Kidney glomerular epithelial cell (primary cell): ENCODE measurements around the gene EID2.
A peak's percentile ranks its signal among the peaks of the same experiment; 100 is the strongest.

Source experiments
- DNase-seq: peaks from one replicate; lab custom pipeline; 2025; lab: John Stamatoyannopoulos, UW

Gene EID2, protein sequence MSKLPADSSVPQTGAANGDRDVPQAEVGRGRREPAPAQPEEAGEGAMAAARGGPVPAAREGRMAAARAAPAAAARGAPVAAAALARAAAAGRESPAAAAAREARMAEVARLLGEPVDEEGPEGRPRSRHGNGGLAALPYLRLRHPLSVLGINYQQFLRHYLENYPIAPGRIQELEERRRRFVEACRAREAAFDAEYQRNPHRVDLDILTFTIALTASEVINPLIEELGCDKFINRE

DNA sequence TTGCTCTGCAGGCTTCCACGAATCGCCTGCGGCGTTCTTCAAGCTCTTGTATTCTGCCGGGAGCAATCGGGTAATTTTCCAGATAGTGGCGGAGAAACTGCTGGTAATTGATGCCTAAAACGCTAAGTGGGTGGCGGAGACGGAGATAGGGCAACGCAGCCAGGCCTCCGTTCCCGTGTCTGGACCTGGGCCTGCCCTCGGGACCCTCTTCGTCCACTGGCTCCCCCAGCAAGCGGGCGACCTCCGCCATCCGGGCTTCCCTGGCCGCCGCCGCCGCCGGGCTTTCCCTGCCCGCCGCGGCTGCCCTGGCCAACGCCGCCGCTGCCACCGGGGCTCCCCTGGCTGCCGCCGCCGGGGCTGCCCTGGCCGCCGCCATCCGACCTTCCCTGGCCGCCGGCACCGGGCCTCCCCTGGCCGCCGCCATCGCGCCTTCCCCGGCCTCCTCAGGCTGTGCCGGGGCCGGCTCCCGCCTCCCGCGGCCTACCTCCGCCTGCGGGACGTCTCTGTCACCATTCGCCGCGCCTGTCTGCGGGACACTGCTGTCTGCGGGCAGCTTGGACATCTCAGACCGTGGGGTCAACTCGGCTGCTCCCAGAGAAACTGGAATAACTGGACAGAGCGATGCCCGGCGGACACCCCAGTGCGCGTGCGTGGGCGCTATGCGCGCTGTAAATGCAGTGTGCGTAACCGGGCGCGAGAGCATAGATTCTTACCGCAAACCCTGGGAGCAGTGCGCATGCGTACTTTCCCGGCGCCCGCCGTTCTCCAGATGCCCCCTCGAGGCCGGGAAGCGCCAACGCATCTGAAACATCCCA, at the start of gene EID2:
Gene EID2, minus strand, starts transcription at position 644 of the 815 bp plus-strand sequence. Its CDS starts 82 bp downstream, at position 562.
- DNase-seq: peak; percentile 90

DNA sequence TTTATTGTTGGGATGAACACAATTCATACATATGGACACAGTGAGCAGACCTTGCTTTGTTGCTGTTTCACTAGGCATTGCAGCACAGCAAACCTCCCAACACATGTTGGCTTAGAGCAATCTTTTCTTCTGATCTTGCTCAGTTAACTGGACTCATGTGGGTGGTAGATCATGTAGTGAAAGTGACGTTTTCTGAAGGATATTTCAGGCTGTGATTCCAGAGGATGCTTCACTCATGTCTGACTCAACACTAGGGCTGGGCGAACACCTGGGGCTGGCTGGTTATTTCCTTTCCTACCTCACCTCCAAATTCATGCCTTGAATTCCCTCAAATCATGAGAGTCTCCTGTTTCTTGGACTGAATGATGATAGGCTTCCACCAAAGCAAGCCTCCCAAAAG, 48.1 kb upstream of the EID2 start:
- DNase-seq: no peak

DNA sequence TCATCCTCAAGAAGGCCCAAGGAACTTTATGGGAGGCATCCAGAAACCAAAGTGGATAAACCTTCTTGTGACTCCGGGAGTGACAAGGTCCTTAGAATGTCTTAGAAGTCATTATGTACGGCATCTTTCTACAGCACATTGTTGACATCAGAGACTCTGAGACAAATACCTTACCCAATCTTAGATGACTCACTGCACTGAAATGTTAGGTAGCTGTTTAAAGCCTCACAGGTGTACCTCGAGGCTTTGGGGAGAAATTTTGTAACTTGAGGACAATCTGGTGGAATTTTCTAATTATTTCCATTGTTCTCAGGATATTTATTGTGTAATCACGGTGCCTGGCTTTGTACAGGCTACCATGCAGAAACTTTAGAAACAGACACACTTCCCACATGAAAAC, 47.5 kb upstream of the EID2 start:
- no peak for DNase-seq

DNA sequence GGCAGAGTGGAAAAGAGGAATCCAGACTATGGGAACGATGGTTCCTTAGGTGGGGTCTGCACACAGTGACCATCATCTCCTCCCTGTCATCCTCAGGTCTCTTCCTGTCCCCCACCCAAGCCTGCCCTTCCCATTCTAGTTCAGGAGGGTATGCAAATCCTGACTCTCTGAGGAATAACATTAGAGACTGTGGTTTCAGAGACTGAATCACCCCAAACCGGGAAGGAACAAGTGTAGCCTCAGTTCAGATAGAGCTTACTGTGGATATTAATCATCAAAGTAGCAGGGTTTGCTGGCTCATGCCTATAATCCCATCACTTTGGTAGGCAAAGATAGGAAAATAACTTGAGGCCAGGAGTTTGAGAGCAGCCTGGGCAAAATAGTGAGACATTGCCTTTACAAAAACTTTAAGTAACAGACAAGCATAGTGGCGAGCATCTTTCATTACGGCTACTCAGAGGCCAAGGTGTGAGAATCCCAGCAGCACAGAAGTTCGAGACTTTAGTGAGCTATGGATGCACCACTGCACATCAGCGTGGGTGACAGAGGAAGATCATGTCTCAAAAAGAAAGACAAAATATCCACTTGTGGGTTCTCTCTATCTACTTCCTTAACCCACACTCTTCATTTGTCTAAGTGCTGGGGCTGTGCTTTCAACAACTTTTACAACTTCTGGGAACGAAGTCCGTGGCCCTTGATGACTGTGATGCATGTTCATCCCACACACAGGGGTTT, 43.1 kb upstream of the EID2 start:
- DNase-seq: no peak

DNA sequence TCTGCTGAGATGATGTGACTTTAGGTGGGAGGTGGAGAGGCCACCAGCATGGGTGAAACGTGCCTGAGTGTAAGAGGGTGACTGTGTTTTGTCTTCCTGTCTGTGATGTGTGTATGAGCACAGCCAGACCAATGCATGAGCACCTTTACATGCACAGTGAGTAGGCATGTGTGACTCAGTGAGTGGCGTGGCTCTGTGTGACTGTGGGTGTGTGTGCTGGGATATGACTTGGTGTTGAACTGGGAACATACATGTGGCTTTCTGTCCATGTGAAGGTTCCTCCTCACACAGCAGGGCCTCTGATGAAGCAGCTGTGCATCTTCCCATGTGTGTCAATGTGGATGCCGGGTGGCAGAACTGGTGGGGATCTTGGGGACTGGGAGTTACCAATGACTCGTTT, 42.5 kb upstream of the EID2 start:
- no peak for DNase-seq

DNA sequence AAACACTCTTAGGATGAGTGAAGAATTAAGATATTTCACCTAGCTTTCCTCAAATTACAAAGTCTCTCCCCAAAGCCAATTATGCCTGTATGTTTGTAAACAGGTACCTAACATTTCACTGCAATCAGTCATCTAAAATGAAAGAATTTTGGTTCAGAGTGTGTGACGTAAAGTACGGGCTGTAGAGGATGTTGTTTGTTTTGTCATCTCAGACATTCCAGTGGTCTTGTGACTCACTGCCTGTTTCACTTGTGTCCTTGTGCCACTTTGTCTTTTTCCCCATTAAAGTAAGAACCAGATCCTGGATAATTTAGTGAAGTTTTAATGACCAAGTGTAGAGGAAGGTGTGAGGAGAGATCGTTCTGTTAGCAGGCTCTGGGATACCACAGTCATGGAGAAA, 28.6 kb upstream of the EID2 start:
- DNase-seq: peak; percentile 23

DNA sequence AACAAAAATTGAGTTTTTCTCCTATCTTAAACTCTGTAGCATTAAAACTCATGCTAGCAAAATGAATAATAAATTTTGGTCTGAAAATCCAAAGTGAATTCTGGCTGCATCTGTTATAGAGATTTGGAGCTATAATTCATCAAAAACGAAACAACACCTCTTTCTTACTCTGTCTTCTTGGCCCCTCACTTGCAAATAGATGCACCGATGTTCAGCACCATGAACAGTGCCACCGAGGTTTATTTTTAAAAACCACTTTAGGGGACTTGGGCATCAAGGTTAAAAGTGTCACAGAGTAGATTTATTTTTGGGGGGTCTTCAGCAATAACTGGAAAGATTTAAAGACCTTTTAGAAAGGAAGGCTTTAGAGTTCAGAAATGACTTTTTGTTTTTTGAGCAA, 26.1 kb upstream of the EID2 start:
- no peak for DNase-seq

DNA sequence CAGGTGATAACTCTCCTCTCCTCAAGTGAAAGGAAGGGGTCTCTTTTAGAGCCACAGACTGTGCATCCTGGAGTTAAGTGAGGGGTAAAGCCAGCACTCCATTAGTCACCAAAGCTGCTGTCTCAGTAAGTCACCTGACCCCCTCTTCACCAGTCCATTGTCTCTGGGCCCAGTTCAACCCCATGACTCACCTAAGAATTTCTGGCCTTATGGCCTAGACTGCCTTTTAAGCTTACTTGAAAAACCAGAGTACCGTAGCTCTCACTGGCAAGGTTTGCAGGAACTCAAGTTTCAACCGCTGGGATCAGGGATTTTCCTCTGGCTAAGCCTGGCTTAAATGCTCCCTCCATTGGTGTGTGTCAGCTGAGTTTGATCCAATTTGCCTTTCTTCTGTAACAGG, 23.4 kb upstream of the EID2 start:
- DNase-seq: peak; percentile 35

DNA sequence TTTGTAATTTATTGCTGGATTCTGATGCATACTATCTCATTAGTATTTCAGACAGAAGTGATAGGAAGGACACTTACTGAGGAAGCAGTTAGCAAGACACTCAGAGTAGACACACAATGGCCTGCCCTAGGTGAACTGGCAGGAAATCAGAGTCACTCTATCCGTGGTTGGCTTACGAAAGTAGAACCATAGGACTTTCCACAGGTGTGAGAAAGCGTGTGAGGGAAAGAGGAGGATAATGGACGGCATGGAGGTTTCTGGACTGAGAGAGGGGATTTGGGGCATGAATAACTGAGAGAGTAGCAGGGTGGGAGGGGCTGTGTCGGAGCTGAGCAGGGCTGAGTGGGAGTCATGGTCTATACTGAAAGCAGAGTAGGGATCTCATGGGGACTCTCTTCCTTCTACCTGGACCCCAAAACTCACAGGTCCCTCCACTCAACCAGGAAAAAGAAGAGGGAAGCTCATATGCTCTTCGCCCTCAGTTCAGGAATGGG, 18.7 kb upstream of the EID2 start:
- no peak for DNase-seq

DNA sequence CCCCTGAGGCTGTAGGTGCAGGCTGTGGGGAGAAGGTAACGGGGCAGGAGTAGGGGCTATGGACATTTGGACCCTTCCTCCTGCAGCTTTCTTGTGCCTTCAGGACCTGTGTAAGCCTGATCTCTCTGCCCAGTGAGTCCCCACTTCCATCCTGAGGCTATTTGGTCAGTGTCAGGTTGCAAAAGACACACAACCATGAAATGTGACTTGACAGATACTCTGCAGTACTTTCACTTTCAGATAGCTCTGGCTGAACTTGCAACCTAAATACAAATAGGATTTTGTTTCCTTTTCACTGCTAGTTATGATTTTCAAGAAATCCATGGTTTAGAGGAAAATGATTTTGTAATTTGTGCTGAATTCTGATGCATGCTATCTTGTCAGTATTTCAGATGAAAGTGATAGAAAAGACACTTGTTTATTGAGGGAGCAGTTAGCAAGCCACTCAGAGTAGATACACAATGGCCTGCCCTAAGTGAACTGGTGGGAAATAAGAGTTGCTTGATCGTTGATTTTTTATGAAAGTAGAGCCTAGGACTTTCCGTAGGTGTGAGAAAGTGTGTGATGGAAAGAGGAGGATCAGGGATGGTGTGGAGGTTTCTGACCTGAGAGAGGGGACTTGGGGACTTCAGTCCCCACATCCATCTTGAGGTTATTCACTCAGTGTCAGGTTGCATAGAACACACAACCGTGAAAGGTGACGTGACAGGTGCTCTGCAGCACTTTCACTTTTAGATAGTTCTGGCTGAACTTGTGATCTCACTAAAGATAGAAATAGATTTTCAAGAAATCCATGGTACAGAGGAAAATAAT, 18.1 kb upstream of the EID2 start:
- DNase-seq: no peak

DNA sequence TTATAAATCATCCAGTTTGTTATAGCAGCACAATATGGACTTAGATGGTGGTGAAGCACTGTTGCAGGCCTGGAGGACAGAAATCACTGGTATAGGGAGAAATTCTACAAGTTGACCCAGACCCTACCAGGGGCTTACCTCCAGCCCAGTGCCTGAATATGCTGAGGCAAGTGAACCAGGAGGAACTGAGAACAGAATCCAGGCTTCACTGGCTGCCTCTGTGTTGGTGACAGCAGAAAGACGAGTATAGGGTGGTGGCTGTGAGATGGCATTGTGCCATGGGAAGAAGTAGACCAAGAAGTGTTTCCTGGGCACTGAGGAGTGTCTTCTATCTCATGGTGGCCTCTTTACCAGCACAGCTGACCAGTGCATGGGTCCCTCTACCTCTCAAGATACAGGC, 15.9 kb upstream of the EID2 start:
- DNase-seq: no peak

DNA sequence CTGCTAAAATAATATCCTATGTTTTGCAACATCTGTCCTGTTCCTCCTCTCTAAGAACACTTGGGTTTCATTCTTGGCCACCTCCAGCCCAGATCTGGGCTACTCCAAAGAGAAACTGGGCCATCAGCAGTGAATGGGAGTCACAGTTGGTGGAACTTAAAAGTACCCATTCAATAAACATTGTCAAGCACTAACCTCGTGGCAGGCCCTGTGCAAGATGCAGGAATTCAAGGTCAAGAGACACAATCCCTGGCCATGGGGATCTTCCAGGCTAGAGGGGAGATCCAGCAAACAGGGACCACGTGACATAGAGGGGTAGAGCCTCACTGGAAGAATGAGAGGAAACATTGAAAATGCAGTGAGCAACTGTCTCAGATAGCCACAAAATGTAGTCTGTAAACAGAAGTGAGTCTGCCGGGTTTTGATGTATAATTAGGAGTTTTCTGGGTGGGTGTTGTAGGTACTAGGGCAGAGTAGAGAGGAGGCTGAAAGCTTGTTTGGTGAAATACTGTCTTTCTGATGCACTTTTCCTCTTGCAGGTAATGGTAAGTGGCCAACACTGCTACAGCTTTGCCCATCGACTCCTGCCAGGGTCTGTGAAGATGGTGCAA, 14.8 kb upstream of the EID2 start:
- no peak for DNase-seq

DNA sequence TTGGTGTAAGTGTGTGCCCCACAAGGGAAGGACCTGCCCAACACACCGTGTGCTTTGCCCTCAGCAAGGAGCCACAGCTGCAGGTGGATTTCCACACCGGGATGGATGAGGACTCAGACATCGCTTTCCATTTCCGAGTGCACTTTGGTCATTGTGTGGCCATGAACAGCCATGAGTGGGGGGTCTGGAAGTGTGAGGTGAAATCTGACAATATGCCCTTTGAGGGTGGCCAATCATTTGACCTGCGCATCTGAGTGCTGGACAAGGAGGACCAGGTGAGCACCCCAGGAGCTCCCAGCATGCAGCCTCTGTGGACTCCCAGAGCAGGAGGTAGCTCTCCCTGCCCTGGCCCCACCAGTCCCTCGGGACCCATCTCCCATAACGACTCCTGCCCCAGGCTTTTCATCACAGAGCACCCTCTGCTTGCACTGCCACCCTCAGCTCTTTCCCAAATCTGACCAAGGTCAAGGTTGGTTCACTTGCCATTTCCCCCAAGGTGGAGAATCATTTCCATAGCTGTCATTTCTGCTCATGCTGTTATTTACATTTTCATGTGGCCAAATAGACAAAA, 13.2 kb upstream of the EID2 start:
- DNase-seq: no peak

DNA sequence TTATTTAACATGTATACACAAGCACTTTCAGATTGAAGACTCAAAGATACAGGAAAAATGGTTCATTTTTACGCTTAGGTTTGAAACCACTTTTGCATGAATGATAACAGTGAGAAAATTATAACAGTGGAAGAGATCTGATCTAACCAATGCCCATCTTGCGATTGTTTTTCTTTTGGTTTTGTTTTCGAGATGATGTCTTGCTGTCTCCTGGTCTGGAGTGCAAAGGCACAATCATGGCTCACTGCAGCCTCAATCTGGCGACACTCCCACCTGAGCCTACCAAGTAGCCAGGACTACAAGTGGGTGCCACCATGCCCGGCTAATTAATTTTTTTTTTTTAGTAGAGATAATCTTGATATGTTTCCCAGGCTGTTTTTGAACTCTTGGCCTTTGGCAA, 10.2 kb upstream of the EID2 start:
- no peak for DNase-seq

DNA sequence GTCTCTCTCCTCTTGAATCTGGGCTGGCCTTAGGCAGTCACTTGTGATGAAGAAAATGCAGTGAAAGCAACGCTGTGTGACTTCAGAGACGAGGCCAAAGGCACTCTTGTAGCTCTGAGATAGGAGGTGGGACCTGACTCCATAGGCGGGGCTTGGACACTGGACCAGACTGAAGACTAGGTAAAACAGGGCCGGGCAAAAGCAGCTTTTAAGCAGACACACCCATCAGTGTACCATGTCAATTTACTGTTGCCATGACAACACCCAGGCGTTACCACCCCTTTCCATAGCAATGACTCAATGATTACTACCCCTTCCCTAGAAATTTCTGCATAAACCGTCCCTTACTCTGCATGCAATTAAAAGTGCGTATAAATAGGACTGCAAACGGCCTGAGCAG, 6.6 kb upstream of the EID2 start:
- DNase-seq: no peak

DNA sequence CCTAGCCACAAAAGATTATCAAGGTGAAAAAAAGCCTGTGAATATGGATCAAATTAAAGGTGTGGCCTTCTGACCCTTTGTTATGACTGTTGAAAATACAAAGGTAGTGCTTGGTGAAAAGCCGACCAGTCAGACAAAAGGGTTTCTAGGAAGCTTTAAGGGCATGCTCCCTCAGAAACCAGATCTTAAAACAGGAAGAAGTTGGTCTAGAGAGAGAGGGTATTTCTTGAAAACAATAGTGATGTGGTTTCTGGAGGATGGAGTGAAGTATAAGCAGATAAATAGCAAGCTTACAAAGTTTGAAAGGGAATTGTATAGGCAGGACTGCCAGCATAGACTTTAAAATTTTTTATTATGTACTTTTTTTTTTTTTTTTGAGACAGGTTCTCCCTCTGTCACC, 5.0 kb upstream of the EID2 start:
- DNase-seq: no peak

DNA sequence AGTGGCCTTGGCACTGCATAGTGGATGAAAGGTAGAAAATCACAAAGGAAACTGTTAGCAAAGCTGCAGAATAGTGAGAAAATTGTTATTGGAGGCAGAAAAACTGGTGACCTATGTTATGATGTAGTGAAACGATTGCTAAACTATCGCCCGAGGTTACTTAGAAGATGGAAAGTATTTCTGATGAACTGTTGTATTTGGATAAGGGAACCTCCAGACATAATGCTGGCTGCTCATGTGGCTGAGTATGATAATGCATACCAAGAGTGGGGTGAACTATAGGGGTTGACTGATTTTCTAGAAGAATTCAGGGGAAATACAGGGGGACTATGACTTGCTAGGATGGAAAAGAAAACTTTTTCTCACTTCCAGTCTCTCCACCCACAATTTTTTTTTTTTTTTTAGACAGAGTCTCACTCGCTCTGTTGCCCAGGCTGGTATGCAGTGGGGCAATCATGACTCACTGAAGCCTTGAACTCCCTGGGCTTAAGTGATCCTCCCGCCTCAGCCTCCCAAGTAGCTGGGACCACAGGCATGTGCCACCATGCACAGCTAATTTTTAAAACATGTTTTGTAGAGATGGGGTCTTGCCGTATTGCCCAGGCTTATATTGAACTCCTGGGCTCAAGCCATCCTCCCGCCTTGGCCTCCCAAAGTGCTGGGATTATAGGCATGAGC, 4.4 kb upstream of the EID2 start:
- peak; percentile 5 for DNase-seq

DNA sequence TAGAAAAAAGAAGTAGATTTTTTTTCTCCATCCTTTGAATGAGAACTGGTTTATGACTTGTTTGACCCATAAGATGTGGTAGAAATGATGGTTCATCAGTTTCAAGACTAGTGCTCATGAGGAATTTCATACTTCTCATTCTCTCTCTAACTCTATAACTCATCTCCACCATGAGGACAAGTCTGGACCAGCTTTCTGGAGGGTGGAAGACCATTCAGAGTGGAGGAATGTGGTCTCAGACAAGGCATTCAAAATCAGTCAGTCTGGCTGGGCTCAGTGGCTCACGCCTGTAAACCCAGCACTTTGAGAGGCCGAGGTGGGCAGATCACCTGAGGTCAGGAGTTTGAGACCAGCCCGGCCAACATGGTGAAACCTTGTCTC, 3.5 kb upstream of the EID2 start:
- DNase-seq: peak; percentile 17

DNA sequence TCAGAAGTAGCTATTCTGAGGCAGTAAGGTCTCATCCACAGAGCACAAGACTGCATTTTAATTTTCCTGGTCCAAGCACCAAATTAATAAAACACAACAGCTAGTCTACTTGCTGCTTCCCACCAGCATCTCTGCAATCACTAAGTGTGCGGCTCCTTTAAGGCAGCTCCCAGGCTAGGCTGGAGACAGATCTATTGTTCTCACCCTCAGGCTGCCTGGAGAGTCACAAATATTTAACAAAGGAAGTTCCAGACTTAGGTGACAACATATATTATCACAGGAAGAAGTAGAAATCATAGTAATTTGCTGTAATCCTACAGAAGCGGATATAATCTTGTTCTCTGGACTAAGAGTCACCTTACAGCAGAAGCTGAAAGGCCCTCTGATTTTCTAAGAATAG, 2.2 kb upstream of the EID2 start:
- DNase-seq: no peak

DNA sequence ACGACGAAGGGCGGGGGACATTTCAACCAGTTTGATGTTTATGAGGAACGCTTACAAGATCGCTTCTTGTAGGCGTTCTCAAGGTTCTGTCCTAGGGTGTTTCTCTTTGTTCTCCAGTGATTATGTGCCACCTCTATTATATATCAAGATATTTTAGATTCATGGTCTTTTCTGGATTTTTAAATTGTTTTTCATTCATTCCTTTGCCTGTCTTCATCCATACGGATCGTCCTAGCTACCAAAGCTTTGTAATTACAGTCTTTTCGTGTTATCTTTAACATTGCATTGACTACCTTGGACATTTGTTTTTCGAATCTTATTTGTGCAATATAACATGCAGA, 342 bp upstream of the EID2 start:
- DNase-seq: no peak

DNA sequence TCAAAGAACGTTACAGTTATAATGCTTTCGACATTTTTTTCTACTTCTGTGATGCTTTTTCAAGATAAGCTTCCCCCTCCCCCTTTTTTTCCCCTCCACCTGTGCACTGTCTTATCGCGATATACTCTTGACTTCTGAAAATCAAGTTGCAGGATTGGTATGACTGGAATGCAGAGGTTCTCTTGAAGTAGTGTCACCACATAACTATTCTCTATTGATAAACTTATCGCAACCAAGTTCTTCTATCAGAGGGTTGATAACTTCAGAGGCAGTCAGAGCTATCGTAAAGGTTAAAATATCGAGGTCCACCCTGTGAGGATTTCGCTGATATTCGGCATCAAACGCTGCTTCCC, 820 bp downstream of the EID2 start:
- peak; percentile 50 for DNase-seq
